ENCODE measurements around the gene KLF4.
"Not testable (repeated sequence)": the region's sequence is repeated elsewhere in the genome, so short reads cannot be mapped to it uniquely, and the experiment has no call there.

KLF4 gene

GRCh38 chr9:107489687-107490605, at the start of gene KLF4:
TSS of gene KLF4 (minus strand) at chr9:107489769. CDS start at chr9:107489172, 597 bp downstream.
- peak; percentile 82 to 94 for DNase-seq

GRCh38 chr9:107536462-107536861, 46.9 kb upstream of the KLF4 start:
- no peak for DNase-seq

- no peak for DNase-seq
Measured at GRCh38 chr9:107534510-107535078, 45.0 kb upstream of the KLF4 start.

GRCh38 chr9:107530679-107531078, 41.1 kb upstream of the KLF4 start:
- no peak for DNase-seq

- no peak for DNase-seq
Measured at GRCh38 chr9:107528686-107529085, 39.1 kb upstream of the KLF4 start.

GRCh38 chr9:107523539-107523938, 34.0 kb upstream of the KLF4 start:
- no peak for DNase-seq

- DNase-seq = no peak
Measured at GRCh38 chr9:107520186-107520585, 30.6 kb upstream of the KLF4 start.

GRCh38 chr9:107518037-107518807, 28.7 kb upstream of the KLF4 start:
- no peak for DNase-seq

GRCh38 chr9:107513464-107514100, 24.0 kb upstream of the KLF4 start:
- DNase-seq = peak; percentile 13 to 49

GRCh38 chr9:107504585-107505455, 15.3 kb upstream of the KLF4 start:
- no peak for DNase-seq

- DNase-seq = no peak
Measured at GRCh38 chr9:107502464-107502863, 12.9 kb upstream of the KLF4 start.

GRCh38 chr9:107500421-107501200, 11.0 kb upstream of the KLF4 start:
- not testable (repeated sequence) for DNase-seq

GRCh38 chr9:107496976-107497375, 7.4 kb upstream of the KLF4 start:
- DNase-seq = no peak

- DNase-seq = no peak
Measured at GRCh38 chr9:107492381-107492970, 2.9 kb upstream of the KLF4 start.

- no peak for DNase-seq
Measured at GRCh38 chr9:107491081-107492053, 1.8 kb upstream of the KLF4 start.

GRCh38 chr9:107490606-107490970, 1.0 kb upstream of the KLF4 start:
- DNase-seq = not testable (repeated sequence)

- DNase-seq = peak in 1 of 2 experiments; percentile 75
Measured at GRCh38 chr9:107489144-107489673, 360 bp downstream of the KLF4 start.

- peak in 1 of 2 experiments; percentile 66 for DNase-seq
Measured at GRCh38 chr9:107488375-107489143, 1.0 kb downstream of the KLF4 start.
